ENCODE measurements around the gene UPF2.
"Not testable (repeated sequence)": the region's sequence is repeated elsewhere in the genome, so short reads cannot be mapped to it uniquely, and the experiment has no call there.

UPF2 gene

GRCh38 chr10:11893749-11894278, 148.8 kb downstream of the UPF2 start:
- no peak for TF ChIP-seq CTCF (IDR thresholded peaks at IDR 0.05; ENCODE audit: low read length)
- no peak for TF ChIP-seq EZH2phosphoT487 (IDR thresholded peaks at IDR 0.05; ENCODE audit: low read length)
- no peak for TF ChIP-seq EZH2 (optimal IDR thresholded peaks at IDR 0.05; ENCODE audit: low read depth, low read length)
- DNase-seq = no peak
- H3K27me3 ChIP-seq (replicated peaks; ENCODE audit: insufficient read depth, low read length) = no peaks in the 10 kb centered on the region
- H2AFZ ChIP-seq (ENCODE audit: low read length) = no peak overlapping the region
- no peak overlapping the region for H3K27ac ChIP-seq (ENCODE audit: low read length)
- H3K4me2 ChIP-seq (ENCODE audit: low read depth, low read length) = no peak overlapping the region
- H3K79me2 ChIP-seq (ENCODE audit: low read length) = no peaks in the 10 kb centered on the region
- H3K4me1 ChIP-seq (ENCODE audit: low read length) = no peaks in the 10 kb centered on the region
- H3K4me3 ChIP-seq (ENCODE audit: low read length) = no peak overlapping the region
- no peaks in the 10 kb centered on the region for H4K20me1 ChIP-seq (ENCODE audit: insufficient read depth, low read length)
- no peak overlapping the region for H3K9ac ChIP-seq (ENCODE audit: low read length)
- H3K9me3 ChIP-seq (replicated peaks; ENCODE audit: insufficient read depth, low read length) = no peaks in the 10 kb centered on the region
- H3K9me2 ChIP-seq (replicated peaks; ENCODE audit: insufficient read depth, low read length) = no peaks in the 10 kb centered on the region
- no peaks in the 10 kb centered on the region for H3F3A ChIP-seq (ENCODE audit: insufficient read depth, low read length)
- H3K36me3 ChIP-seq (replicated peaks; ENCODE audit: insufficient read depth, low read length) = no peaks in the 10 kb centered on the region

GRCh38 chr10:11891776-11892486, 150.7 kb downstream of the UPF2 start:
- no peaks in the 10 kb centered on the region for H3F3A ChIP-seq (ENCODE audit: insufficient read depth, low read length)
- H3K27ac ChIP-seq (ENCODE audit: low read length) = no peak overlapping the region
- H3K4me1 ChIP-seq (ENCODE audit: low read length) = no peaks in the 10 kb centered on the region
- no peaks in the 10 kb centered on the region for H4K20me1 ChIP-seq (ENCODE audit: insufficient read depth, low read length)
- H3K4me3 ChIP-seq (ENCODE audit: low read length) = no peak overlapping the region
- no peak overlapping the region for H3K4me2 ChIP-seq (ENCODE audit: low read depth, low read length)
- TF ChIP-seq CTCF (IDR thresholded peaks at IDR 0.05; ENCODE audit: low read length) (no peak), EZH2 (optimal IDR thresholded peaks at IDR 0.05; ENCODE audit: low read depth, low read length) (no peak), EZH2phosphoT487 (IDR thresholded peaks at IDR 0.05; ENCODE audit: low read length) (no peak)
- no peaks in the 10 kb centered on the region for H3K79me2 ChIP-seq (ENCODE audit: low read length)
- H2AFZ ChIP-seq (ENCODE audit: low read length) = no peak overlapping the region
- no peaks in the 10 kb centered on the region for H3K9me2 ChIP-seq (replicated peaks; ENCODE audit: insufficient read depth, low read length)
- no peaks in the 10 kb centered on the region for H3K27me3 ChIP-seq (replicated peaks; ENCODE audit: insufficient read depth, low read length)
- H3K9me3 ChIP-seq (replicated peaks; ENCODE audit: insufficient read depth, low read length) = no peaks in the 10 kb centered on the region
- H3K9ac ChIP-seq (ENCODE audit: low read length) = no peak overlapping the region
- no peaks in the 10 kb centered on the region for H3K36me3 ChIP-seq (replicated peaks; ENCODE audit: insufficient read depth, low read length)
- DNase-seq = no peak

- not testable (repeated sequence) for H3K4me2 ChIP-seq (ENCODE audit: low read depth, low read length); H4K20me1 ChIP-seq (ENCODE audit: insufficient read depth, low read length); H3K4me3 ChIP-seq (ENCODE audit: low read length); H3K9ac ChIP-seq (ENCODE audit: low read length); H3K27me3 ChIP-seq (replicated peaks; ENCODE audit: insufficient read depth, low read length); DNase-seq; H3K27ac ChIP-seq (ENCODE audit: low read length); H3K36me3 ChIP-seq (replicated peaks; ENCODE audit: insufficient read depth, low read length); H2AFZ ChIP-seq (ENCODE audit: low read length); H3K79me2 ChIP-seq (ENCODE audit: low read length); H3K9me3 ChIP-seq (replicated peaks; ENCODE audit: insufficient read depth, low read length); H3K9me2 ChIP-seq (replicated peaks; ENCODE audit: insufficient read depth, low read length); H3K4me1 ChIP-seq (ENCODE audit: low read length); H3F3A ChIP-seq (ENCODE audit: insufficient read depth, low read length)
These were observed 153.3 kb downstream of the UPF2 start for GRCh38 chr10:11889263-11889662.
